Measurements from ENCODE around the gene C3orf22. TPM values are rescaled to one million over a fixed set of nuclear protein-coding genes. Genes with fewer than 3 reads are reported as not detected.

Gene C3orf22
- total and polyA plus RNA-seq, 9 of the 15 experiments (the other 6 are each of a cell fraction or from before 2014, with no cell fraction given): not detected

- Histone ChIP-seq H2AFZ (ENCODE audit: low read depth, low read length) (peak overlapping the region; percentile 75), H3K27ac (ENCODE audit: extremely low read depth, low read depth, low read length) (peak overlapping the region; percentile 40; the same call in 2 of the 3 replicates), H3K4me2 (ENCODE audit: insufficient read depth, low read length) (peak overlapping the region; percentile 29; the same call in 1 of the 2 replicates), H4K20me1 (replicated peaks; ENCODE audit: control insufficient read depth, insufficient read depth, low read length) (no peaks in the 10 kb centered on the region), H3K27me3 (ENCODE audit: control insufficient read depth in 2 of 2, insufficient read depth in 2 of 2, low read length in 2 of 2) (no peaks in the 10 kb centered on the region), H3K9me3 (replicated peaks; ENCODE audit: control insufficient read depth, insufficient read depth, low read depth, low read length) (no peaks in the 10 kb centered on the region), H3K4me3 (no peak overlapping the region), H3K9ac (ENCODE audit: insufficient read depth in 1 of 2, low read depth in 2 of 2, low read length in 2 of 2) (no peak overlapping the region), H3K4me1 (replicated peaks in 1 of 2; ENCODE audit: control insufficient read depth in 2 of 2, insufficient read depth in 2 of 2, low read length in 2 of 2) (peaks cover 5 to 12% of the 10 kb centered on the region in 2 experiments; a peak in 3 of 5 replicates), H3K36me3 (ENCODE audit: control insufficient read depth, insufficient read depth, low read length) (no peaks in the 10 kb centered on the region), H3K9me1 (ENCODE audit: control insufficient read depth, insufficient read depth, low read length) (no peaks in the 10 kb centered on the region), H3K79me2 (ENCODE audit: control insufficient read depth, insufficient read depth, low read length) (no peaks in the 10 kb centered on the region)
- ChIA-PET CTCF (ENCODE audit: low intra/inter-chr PET ratio) (no interaction called here), POLR2A (interaction anchor here (0.8 kb wide), 1 partner anchor 38 kb away, joined by 3 read pairs; no protein-coding TSS in a partner anchor)
- WGBS (ENCODE audit: insufficient coverage, low coverage, missing lambda C conversion rate): 33% methylated on average over 11 of the region's 11 CpGs
- peak; percentile 89 for FAIRE-seq
- intact Hi-C loops (cut with micrococcal nuclease) (no loop called here), in situ Hi-C loops (cut with MboI) (no loop called here)
- ATAC-seq: peak; percentile 90
- TF ChIP-seq JUND (IDR thresholded peaks at IDR 0.05; ENCODE audit: borderline replicate concordance, low read depth, low read length) (no peak; the same call in 1 of the 2 replicates), JUND (tag; IDR thresholded peaks at IDR 0.05; ENCODE audit: borderline replicate concordance, low read depth, low read length) (peak; percentile 64; the same call in 1 of the 3 replicates), MAFF (IDR thresholded peaks at IDR 0.05; ENCODE audit: low read length) (peak; percentile 93), MAFK (IDR thresholded peaks at IDR 0.05; ENCODE audit: low read length) (peak; percentile 91), BMI1 (IDR thresholded peaks at IDR 0.05; ENCODE audit: low read length) (no peak), C11orf30 (IDR thresholded peaks at IDR 0.05; ENCODE audit: low read depth) (peak; percentile 95), HMBOX1 (IDR thresholded peaks at IDR 0.05) (peak; percentile 58; the same call in 1 of the 2 replicates), SMARCA4 (IDR thresholded peaks at IDR 0.05) (peak; percentile 48; the same call in 1 of the 2 replicates), ZNF3 (CRISPR knock-in tag; IDR thresholded peaks at IDR 0.05) (no peak), ARID1B (IDR thresholded peaks at IDR 0.05) (peak; percentile 52), BACH1 (tag; IDR thresholded peaks at IDR 0.05) (peak; percentile 93), NFE2L1 (tag; IDR thresholded peaks at IDR 0.05; ENCODE audit: borderline replicate concordance, low read depth) (peak; percentile 78), ZBTB8A (IDR thresholded peaks at IDR 0.05; ENCODE audit: partially characterized antibody) (no peak), ZNF316 (IDR thresholded peaks at IDR 0.05) (peak; percentile 98), FOSL1 (tag; conservative IDR thresholded peaks at IDR 0.05) (peak; percentile 69), MAFG (tag; conservative IDR thresholded peaks at IDR 0.05) (peak; percentile 97), NFE2 (IDR thresholded peaks at IDR 0.05; ENCODE audit: low read depth) (peak; percentile 93), ATF3 (IDR thresholded peaks at IDR 0.05) (peak; percentile 61), ATF3 (CRISPR knock-in tag; conservative IDR thresholded peaks at IDR 0.05) (no peak), CREB1 (IDR thresholded peaks at IDR 0.05) (no peak), CREB1 (CRISPR knock-in tag; IDR thresholded peaks at IDR 0.05) (no peak)
- peak; percentile 6 to 59 (median 22) for DNase-seq (ENCODE audit: extremely low read depth in 1 of 4, low spot score in 3 of 4)
- no TSS peak for BruUV-seq (replicated peaks)
Measured at GRCh38 chr3:126607214-126607908, 48.6 kb upstream of the C3orf22 start.

Data from K562 (cell line).